ENCODE data around the gene ABCC11. TPM values are rescaled to one million over a fixed set of nuclear protein-coding genes. Genes with fewer than 3 reads are reported as not detected.

The ABCC11 gene
- total and polyA plus RNA-seq, 2 of the 13 experiments (the other 11 are each of a cell fraction or from before 2014, with no cell fraction given): 1.0 to 1.4 TPM

- POLR2A ChIA-PET: interaction anchor here (0.6 kb wide), 1 partner anchor 71 kb away, joined by 3 read pairs; no protein-coding TSS in a partner anchor
- WGBS (ENCODE audit: low lambda C conversion rate): 2% methylated on average over 4 of the region's 4 CpGs
- peaks cover 4 to 52% of the 10 kb centered on the region in 2 experiments; a peak in 4 of 5 replicates for H3K27me3 ChIP-seq (ENCODE audit: control insufficient read depth in 1 of 2, insufficient read depth in 2 of 2, low read length in 2 of 2)
- H4K20me1 ChIP-seq (ENCODE audit: insufficient read depth, low read length): no peaks in the 10 kb centered on the region
- no peak overlapping the region for H2AFZ ChIP-seq (ENCODE audit: low read length)
- H3K79me2 ChIP-seq (ENCODE audit: insufficient read depth, low read length): no peaks in the 10 kb centered on the region
- H3K4me2 ChIP-seq (ENCODE audit: low read depth, low read length): no peak overlapping the region
- no peak overlapping the region for H3K4me3 ChIP-seq (replicated peaks in 1 of 3; ENCODE audit: insufficient read depth in 1 of 3, low read depth in 2 of 3, low read length in 3 of 3)
- DNase-seq (ENCODE audit: low spot score) (peak; percentile 31), FAIRE-seq (no peak), ATAC-seq (no peak)
- BruUV-seq (replicated peaks): no TSS peak
- no peak overlapping the region for H3K9ac ChIP-seq (ENCODE audit: insufficient read depth, low read depth, low read length)
- in situ Hi-C loops (cut with HindIII; ENCODE audit: extremely low pct_ligation_motif_present, low pct_unique_long_range_greater_than_20kb): no loop called here
- intact Hi-C loops (cut with micrococcal nuclease; ENCODE audit: unreplicated experiment): no loop called here
- CTCF ChIA-PET (ENCODE audit: low intra/inter-chr PET ratio, low total read pairs): no interaction called here
- no peaks in the 10 kb centered on the region for H3K36me3 ChIP-seq (replicated peaks in 1 of 2; ENCODE audit: control insufficient read depth in 1 of 2, insufficient read depth in 2 of 2, low read length in 2 of 2)
- no peak overlapping the region for H3K27ac ChIP-seq (ENCODE audit: extremely low read length, insufficient read depth, low read length)
- no peaks in the 10 kb centered on the region for H3K9me3 ChIP-seq (ENCODE audit: low read length)
- peaks cover 20% of the 10 kb centered on the region for H3K4me1 ChIP-seq (ENCODE audit: insufficient read depth, low read length)
- TF ChIP-seq CREB1 (IDR thresholded peaks at IDR 0.05): peak; percentile 75
- TF ChIP-seq CREB1 (CRISPR knock-in tag; IDR thresholded peaks at IDR 0.05): no peak
- no peak for TF ChIP-seq JARID2 (CRISPR knock-in tag; IDR thresholded peaks at IDR 0.05; ENCODE audit: insufficient replicate concordance)
- no peak for TF ChIP-seq ZNF768 (CRISPR knock-in tag; IDR thresholded peaks at IDR 0.05)
- no peak for TF ChIP-seq ZFYVE20 (CRISPR knock-in tag; IDR thresholded peaks at IDR 0.05; ENCODE audit: borderline replicate concordance, low read depth)
- TF ChIP-seq MNT (IDR thresholded peaks at IDR 0.05): no peak
- no peak for TF ChIP-seq ATF6 (CRISPR knock-in tag; conservative IDR thresholded peaks at IDR 0.05)
- no peak for TF ChIP-seq ARID5B (CRISPR knock-in tag; IDR thresholded peaks at IDR 0.05)
- TF ChIP-seq ZBTB8A (CRISPR knock-in tag; IDR thresholded peaks at IDR 0.05; ENCODE audit: borderline replicate concordance, low read depth): no peak
- TF ChIP-seq RARA (CRISPR knock-in tag; IDR thresholded peaks at IDR 0.05): peak; percentile 58; the same call in 1 of the 2 replicates
- TF ChIP-seq JUND (CRISPR knock-in tag; IDR thresholded peaks at IDR 0.05): no peak
- no peak for TF ChIP-seq SP2 (CRISPR knock-in tag; IDR thresholded peaks at IDR 0.05)
- 0 out of 4 replicates have a peak, but pooled peaks of 1 of the 2 experiments have one; percentile 5 for TF ChIP-seq EP300 (IDR thresholded peaks at IDR 0.05; ENCODE audit: low read depth in 2 of 2, low read length in 2 of 2)
- TF ChIP-seq EP300 (CRISPR knock-in tag; IDR thresholded peaks at IDR 0.05; ENCODE audit: borderline replicate concordance): no peak
- TF ChIP-seq CBX2 (IDR thresholded peaks at IDR 0.05; ENCODE audit: low read depth, low read length): no peak
- no peak for TF ChIP-seq CBX2 (CRISPR knock-in tag; IDR thresholded peaks at IDR 0.05; ENCODE audit: low read depth)
These were observed 89.0 kb downstream of the ABCC11 start for GRCh38 chr16:48158296-48158695.

Data from HepG2 (cell line).